Limb (tissue), 2 donors: ENCODE results near the gene CBLN3.

Experiments used
- DNase-seq, 2 donors: peaks; one replicate each; pipeline ENCODE4 v3.0.0-alpha.2; 2016; ENCODE audit errors: extremely low spot score in 2 of 2

CBLN3 gene

GRCh38 chr14:24426912-24427536 lies 2.4 kb downstream of the CBLN3 start:
- DNase-seq, result no peak

- no peak for DNase-seq
Measured at GRCh38 chr14:24426150-24426911, 3.1 kb downstream of the CBLN3 start.

- peak in 1 of 2 donors; percentile 35 for DNase-seq
Measured at GRCh38 chr14:24425704-24426103, 3.8 kb downstream of the CBLN3 start.

DNA sequence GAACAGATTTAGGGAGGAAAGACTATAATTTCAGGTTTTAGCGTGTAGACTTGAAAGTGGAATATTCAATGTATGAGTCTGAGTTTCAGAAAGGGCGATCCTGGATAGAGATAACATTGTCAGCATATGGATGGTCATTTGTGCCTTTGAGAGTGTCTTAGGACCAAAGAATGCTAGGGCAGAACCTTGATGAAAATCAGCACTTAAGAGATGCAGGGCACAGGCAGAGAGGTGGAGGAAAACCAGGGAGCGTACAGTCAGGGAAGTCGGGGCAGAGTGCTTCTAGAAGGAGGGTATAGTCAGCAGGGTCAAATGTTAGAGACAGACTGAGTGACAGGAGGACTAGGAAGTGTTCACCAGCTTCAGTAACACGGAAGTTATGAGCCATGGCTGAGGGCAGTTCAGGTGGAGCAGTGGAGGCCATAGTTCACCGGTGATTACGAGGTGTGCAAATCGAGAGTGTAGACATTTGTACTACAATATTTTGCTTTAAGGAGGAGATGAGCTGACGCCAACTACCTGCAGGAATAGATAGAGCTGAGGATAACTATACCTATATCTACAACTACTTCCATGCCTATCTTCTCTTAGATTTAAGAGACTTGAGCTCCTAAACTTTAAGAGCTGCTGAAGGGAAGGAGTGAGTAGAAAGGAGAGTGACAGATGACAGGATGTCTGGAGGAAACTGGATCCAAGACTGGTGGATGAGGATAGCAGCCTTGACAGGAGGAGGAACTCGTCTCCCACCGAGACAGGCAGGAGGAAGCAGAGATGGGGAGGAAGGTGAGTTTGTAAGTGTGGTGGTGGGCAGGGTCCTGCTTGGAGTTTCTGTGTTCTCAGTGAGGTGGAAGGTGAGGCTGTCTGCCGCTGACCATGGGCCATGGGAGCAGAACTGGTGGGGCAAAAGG lies 6.5 kb downstream of the CBLN3 start:
- DNase-seq, result no peak

DNA sequence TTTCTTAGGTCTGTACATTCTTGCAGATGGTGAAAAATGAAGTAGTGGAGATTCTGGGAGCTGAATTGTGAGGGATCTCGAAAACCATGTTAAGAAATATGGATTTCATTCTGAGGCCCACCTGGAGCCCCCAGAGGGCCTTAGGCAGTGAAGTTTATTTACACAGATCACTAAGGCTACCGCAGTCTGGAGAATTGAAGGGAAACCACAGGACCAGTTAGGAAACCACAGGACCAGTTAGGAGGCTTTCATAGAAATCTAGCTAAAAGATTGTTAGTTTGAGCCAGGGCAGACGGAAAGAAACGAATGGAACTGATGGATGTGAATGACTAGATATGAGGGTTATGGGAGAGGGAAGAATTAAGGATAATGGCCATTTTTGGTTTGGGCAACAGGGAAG lies 7.2 kb downstream of the CBLN3 start:
- no peak for DNase-seq

DNA sequence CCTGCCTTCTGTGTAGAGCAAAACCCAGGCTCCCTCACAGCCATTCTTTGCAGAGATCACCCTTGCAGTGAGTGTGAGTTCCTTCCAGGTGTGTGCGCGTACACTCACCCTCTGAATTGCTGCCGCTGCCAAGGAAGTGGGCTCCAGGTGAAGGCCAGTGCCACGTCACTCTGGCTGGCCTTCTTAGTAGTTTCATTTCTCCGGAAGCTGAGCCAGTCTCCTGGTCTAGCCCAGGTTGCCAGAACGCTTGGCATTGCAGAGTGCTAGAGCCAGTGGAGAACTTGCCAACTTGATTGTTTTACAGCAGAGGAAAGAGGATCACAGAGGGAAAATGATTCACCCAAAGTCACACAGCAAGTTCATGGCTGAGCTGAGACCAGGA lies 11.0 kb downstream of the CBLN3 start:
- DNase-seq, result no peak

- no peak for DNase-seq
Measured at GRCh38 chr14:24417832-24418491, 11.5 kb downstream of the CBLN3 start.

DNA sequence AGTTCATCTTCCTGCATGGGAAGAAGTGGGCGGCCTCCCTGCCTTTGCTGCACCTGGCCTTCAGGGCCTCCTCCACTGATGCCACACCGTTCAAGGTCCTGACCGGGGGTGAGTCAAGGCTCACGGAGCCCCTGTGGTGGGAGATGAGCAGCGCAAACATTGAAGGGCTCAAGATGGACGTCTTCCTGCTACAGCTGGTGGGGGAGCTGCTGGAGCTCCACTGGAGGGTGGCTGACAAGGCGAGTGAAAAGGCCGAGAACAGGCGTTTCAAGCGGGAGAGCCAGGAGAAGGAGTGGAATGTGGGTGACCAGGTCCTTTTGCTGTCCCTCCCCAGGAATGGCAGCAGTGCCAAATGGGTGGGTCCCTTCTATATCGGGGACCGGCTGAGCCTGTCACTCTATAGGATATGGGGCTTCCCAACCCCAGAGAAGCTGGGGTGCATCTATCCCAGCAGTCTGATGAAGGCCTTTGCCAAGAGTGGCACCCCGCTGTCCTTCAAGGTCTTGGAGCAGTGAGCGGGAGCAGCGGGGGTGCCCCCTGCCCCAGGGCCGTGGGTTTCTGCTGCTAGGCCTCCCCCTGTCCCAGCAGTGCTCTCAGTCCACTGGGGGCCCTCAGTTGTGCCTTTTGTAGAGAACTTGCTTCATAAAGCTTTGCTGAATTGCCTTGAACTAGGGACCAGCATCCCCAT lies 12.4 kb downstream of the CBLN3 start:
- no peak for DNase-seq

GRCh38 chr14:24416254-24416931 lies 13.1 kb downstream of the CBLN3 start:
- no peak for DNase-seq

GRCh38 chr14:24415421-24416253 lies 13.8 kb downstream of the CBLN3 start:
- DNase-seq, result no peak

DNA sequence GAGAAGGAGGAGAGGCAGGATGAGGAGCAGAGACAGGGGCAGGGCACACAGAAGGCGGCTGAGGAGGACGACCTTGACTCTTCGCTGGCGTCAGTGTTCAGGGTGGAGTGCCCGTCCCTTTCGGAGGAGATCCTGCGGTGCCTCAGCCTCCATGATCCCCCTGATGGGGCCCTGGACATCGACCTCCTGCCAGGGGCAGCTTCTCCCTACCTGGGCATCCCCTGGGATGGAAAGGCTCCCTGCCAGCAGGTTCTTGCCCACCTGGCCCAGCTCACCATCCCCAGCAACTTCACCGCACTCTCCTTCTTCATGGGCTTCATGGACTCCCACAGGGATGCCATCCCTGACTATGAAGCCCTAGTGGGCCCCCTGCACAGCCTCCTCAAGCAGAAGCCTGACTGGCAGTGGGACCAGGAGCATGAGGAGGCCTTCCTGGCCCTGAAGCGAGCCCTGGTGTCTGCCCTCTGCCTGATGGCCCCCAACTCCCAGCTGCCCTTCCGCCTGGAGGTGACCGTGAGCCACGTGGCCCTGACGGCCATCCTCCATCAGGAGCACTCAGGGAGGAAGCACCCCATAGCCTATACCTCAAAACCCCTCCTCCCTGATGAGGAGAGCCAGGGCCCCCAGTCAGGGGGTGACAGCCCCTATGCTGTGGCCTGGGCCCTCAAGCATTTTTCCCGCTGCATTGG lies 14.6 kb downstream of the CBLN3 start:
- no peak for DNase-seq

GRCh38 chr14:24414077-24414476 lies 15.4 kb downstream of the CBLN3 start:
- DNase-seq, result no peak

DNA sequence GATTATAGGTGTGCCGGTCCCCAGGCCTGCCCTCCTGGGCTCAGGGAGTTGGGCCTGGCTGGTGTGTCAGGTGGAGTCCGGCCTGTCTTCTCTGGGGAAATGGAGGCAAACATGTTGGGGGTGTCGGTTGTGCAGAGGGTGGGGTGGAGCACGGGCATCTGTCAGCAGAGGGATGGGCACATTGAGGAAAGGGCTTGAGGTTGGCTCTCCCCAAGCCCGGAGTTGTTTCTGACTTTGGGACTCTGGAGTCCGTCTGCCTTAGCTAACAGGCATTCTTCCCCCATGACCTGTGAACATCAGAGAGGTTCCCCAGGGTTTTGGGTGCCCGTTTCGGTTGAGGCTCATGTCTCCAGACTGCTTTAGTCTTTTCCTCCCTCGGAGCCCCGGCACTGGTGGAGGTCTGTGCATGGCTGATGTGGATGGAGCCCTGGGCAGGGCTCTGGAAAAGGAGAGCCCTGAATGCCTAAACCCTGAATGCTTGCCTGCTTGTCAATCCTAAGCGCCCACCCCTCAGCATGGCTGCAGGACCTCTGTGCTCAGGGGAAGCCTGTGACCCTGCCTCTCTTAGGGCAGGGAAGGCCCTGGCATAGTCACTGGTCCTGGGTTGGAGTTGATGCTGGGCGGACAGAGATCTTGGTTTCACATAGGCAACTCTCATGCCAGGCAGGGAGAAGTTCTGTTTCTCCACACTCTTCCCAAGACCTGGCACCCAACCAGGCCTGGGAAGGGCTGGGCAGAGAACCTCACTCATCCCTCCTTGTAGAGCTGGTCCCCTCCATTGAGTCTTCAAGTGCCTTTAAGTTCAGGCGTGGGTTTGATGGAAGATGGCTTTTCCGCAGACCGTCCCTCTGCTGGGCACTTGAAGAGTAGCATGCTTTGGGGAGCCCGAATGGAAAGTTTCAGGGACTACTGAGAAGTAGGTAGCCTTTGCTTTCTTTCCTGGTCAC lies 17.8 kb downstream of the CBLN3 start:
- no peak for DNase-seq

- no peak for DNase-seq
Measured at GRCh38 chr14:24409956-24410355, 19.5 kb downstream of the CBLN3 start.

- DNase-seq, result no peak
Measured at GRCh38 chr14:24409192-24409591, 20.3 kb downstream of the CBLN3 start.

- DNase-seq, result no peak
Measured at GRCh38 chr14:24408764-24409163, 20.7 kb downstream of the CBLN3 start.

GRCh38 chr14:24407608-24408325 lies 21.7 kb downstream of the CBLN3 start:
- DNase-seq, result no peak
